Fibroblast of the aortic adventitia (primary cell): ENCODE measurements around the gene LRFN2. TPM values are rescaled to one million over a fixed set of nuclear protein-coding genes. Genes with fewer than 3 reads are reported as not detected.

Experiments used
- DNase-seq: peaks from one replicate; pipeline ENCODE4 v3.0.0-alpha.2; 2010; ENCODE audit warnings: low read depth
- H3K4me3 ChIP-seq: 2 replicates; pipeline ENCODE4 v1.5.1; 2011; ENCODE audit warnings: low read depth, mild to moderate bottlenecking, control low read depth, low read length, moderate library complexity
- CTCF ChIP-seq: IDR thresholded peaks from 2 replicates; pipeline ENCODE4 v1.5.1; 2011; ENCODE audit warnings: mild to moderate bottlenecking, low read length, control low read depth, inconsistent platforms; ENCODE audit not compliant: insufficient read depth
- total RNA-seq: library from RNA; depleted of rRNA; stranded (reverse); fragments of >200 nt; gene quantifications from 2 replicates; pipeline ENCODE4 v1.2.3, GENCODE V29; 2012; ENCODE audit warnings: low replicate concordance

Gene LRFN2
- total RNA-seq, 1 donor, result not detected

DNA sequence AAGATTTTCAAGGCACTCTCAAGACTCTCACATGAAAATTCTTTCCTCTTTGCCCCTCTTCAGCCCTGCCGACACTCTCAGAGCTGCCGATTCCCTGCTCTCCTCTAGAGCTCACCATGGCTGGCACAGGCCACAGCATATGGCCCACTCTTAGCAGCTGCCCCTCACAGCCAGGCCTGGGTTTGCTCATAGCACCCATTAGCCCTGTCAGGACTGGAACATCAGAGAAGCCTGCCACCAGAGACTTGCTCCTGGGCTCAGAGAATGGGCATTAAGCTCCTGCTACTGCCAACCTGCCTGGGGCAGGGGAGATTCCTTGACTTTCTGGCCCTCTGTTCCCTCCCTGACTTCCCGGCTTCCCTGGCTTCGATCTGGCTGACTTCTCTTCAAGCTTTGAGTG lies 96.7 kb downstream of the LRFN2 start:
- no peak for TF ChIP-seq CTCF
- DNase-seq, result no peak
- no peak overlapping the region for H3K4me3 ChIP-seq

GRCh38 chr6:40489798-40490197 lies 97.4 kb downstream of the LRFN2 start:
- no peak for DNase-seq
- TF ChIP-seq CTCF, result no peak
- no peak overlapping the region for H3K4me3 ChIP-seq

DNA sequence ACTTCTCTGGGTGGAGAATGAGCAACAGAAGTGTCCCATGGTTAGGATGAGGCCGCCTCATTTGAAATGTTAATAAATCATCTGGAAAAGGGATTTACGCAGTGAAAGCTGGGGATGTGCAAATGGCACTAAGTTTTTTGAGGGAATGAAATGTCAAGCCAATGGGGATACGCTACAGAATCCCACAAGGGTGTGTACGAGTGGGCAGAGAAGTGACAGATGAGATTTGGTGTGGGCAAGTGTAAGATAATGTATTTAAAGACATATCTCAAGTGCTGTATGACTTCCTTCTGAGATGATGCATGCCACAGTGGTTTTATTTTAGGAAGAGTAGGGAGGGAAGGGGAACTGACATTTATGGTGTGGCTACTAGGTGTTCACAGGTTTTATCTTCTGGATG lies 100.6 kb downstream of the LRFN2 start:
- TF ChIP-seq CTCF, result no peak
- no peak overlapping the region for H3K4me3 ChIP-seq
- DNase-seq, result no peak

GRCh38 chr6:40485795-40486194 lies 101.4 kb downstream of the LRFN2 start:
- no peak for DNase-seq
- TF ChIP-seq CTCF, result no peak
- H3K4me3 ChIP-seq, result no peak overlapping the region

- DNase-seq, result no peak
- no peak for TF ChIP-seq CTCF
- H3K4me3 ChIP-seq, result no peak overlapping the region
These were observed 101.9 kb downstream of the LRFN2 start for GRCh38 chr6:40485300-40485699.

DNA sequence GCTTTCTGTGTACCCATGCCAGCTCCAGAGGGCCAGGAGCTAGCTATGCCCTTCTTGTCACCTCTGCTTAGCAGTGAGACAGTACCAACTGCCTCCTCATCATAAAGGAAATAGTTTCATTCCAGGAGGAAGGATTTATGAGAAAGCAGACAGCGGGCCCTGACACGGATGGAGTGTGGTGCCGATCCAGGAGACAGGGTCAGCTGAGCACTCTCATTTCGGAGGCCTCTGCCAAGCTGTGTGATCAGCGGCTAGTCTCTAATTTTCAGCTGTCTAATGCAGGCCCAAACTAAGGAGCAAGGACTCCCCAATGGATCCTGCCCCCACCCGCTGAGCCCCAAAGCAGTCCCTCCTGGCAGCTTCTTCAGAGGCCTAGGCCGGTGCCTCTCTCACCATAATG lies 103.1 kb downstream of the LRFN2 start:
- TF ChIP-seq CTCF, result no peak
- no peak overlapping the region for H3K4me3 ChIP-seq

DNA sequence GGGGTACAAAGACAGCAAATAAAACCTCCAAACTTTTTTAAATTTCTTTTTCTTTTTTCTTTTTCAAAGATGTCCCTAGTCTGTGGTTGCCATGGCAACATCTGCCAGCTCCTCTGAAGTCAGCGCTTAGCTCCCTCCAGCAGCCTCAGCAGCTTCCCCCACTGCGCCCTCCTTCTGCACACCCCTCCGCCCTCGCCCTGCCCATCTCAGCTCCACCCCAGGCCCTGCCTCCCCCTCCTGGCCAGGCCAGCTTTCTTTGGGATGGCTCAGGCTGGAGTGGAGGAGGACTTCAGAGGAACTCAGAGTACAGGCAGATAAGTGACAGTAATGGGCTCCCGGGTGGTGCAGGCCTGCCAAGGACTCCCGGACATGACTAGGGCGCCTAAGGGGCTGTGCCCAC lies 104.6 kb downstream of the LRFN2 start:
- DNase-seq, result no peak
- TF ChIP-seq CTCF, result no peak
- no peak overlapping the region for H3K4me3 ChIP-seq

More for the DNA sequence above, 103.1 kb downstream of the LRFN2 start:
- DNase-seq, result no peak
